CD4-positive, alpha-beta T cell treated with Interleukin-15 for 1 hour (primary cell): ENCODE measurements around the gene SLMAP.

ENCODE experiments used
- DNase-seq: peaks from one replicate; pipeline ENCODE4 v3.0.0-alpha.2; 2020

Gene SLMAP

GRCh38 chr3:57948781-57949242, 192.7 kb downstream of the SLMAP start:
- DNase-seq = no peak

- no peak for DNase-seq
Observed at GRCh38 chr3:57949344-57949743, 193.2 kb downstream of the SLMAP start.

- no peak for DNase-seq
Observed at GRCh38 chr3:57949785-57950615, 193.9 kb downstream of the SLMAP start.

GRCh38 chr3:57951066-57951882, 195.2 kb downstream of the SLMAP start:
- DNase-seq = peak; percentile 51

- no peak for DNase-seq
Observed at GRCh38 chr3:57952208-57952631, 196.1 kb downstream of the SLMAP start.

- DNase-seq = no peak
Observed at GRCh38 chr3:57952651-57953050, 196.5 kb downstream of the SLMAP start.

GRCh38 chr3:57953576-57953975, 197.5 kb downstream of the SLMAP start:
- DNase-seq = no peak

- DNase-seq = no peak
Observed at GRCh38 chr3:57956119-57956832, 200.2 kb downstream of the SLMAP start.

GRCh38 chr3:57956833-57957174, 200.7 kb downstream of the SLMAP start:
- DNase-seq = no peak

- no peak for DNase-seq
Observed at GRCh38 chr3:57957824-57958223, 201.7 kb downstream of the SLMAP start.

GRCh38 chr3:57958642-57959422, 202.7 kb downstream of the SLMAP start:
- DNase-seq = no peak

- peak; percentile 48 for DNase-seq
Observed at GRCh38 chr3:57959423-57960173, 203.5 kb downstream of the SLMAP start.

- no peak for DNase-seq
Observed at GRCh38 chr3:57960174-57960505, 204.0 kb downstream of the SLMAP start.

GRCh38 chr3:57961177-57961827, 205.2 kb downstream of the SLMAP start:
- no peak for DNase-seq

GRCh38 chr3:57961828-57962447, 205.8 kb downstream of the SLMAP start:
- no peak for DNase-seq

GRCh38 chr3:57962448-57962834, 206.3 kb downstream of the SLMAP start:
- no peak for DNase-seq

GRCh38 chr3:57963811-57964346, 207.8 kb downstream of the SLMAP start:
- no peak for DNase-seq

GRCh38 chr3:57966829-57967228, 210.7 kb downstream of the SLMAP start:
- DNase-seq = no peak

GRCh38 chr3:57967590-57967989, 211.5 kb downstream of the SLMAP start:
- DNase-seq = no peak

- DNase-seq = no peak
Observed at GRCh38 chr3:57968501-57968900, 212.4 kb downstream of the SLMAP start.

GRCh38 chr3:57971975-57972374, 215.9 kb downstream of the SLMAP start:
- no peak for DNase-seq
